Dedifferentiated amniotic fluid mesenchymal stem cell (primary cell): ENCODE data around the gene WASF2.

ENCODE experiments used
- DNase-seq: peaks from one replicate; pipeline ENCODE4 v3.0.0-alpha.2; 2016; ENCODE audit errors: extremely low spot score

The WASF2 gene

DNA sequence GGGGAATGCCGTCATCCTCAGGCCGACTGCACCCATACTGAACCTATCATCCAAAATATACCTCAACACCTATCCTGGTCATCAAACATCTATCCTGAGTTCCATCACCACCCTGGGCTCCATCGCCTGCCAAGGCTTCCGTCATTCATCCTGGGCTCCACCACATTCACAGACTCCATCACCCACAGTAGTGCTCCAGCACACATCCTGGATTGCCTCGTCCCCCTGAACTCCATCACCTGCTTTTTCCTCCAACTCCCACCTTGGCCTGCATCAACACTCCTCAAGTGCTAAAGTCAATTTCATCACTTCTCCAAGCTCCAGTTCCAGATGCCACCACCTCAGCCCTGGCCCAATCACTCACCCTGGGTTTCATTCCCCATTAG is 131.0 kb downstream of the WASF2 start:
- DNase-seq = no peak

- DNase-seq = no peak
These were observed 131.7 kb downstream of the WASF2 start for GRCh38 chr1:27358038-27358927.

DNA sequence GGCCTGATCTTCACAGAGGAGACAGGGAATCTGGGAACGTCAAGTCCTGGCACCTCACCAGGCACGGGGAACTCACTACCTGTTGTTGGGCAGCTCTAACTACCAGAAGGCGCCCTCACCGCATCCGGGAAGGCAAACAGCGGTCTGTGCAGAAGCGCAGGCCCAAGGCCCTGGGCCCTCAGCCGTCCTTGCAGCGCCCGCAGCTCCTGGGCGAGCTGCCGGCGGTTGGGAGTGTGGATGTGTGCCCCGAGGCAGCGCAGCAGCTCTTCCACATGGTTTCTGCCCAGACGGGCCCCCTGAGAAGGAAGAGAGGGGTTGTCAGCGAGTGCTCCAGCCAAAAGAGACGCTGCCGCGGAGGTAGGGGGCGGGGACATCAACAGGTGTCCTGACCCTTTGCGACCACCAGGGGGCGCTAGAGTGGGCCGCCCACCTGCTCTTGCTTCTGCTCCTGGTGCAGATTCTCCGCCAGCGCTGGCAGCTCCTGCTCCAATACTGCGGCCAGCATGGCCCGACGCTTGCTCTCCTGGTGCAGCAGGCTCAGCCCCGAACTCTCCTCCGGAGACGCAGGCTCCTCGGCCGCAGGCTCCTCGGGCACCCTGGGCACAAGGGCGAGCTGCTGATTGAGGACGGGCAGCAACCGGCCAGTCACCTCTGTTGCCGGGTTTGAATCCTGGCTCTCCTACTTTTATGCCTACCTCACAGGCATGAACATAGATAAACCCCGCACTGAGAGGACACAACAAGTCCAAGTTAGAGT is 132.5 kb downstream of the WASF2 start:
- DNase-seq = no peak

GRCh38 chr1:27356619-27357280 is 133.2 kb downstream of the WASF2 start:
- no peak for DNase-seq

- DNase-seq = no peak
These were observed 133.7 kb downstream of the WASF2 start for GRCh38 chr1:27356277-27356618.

DNA sequence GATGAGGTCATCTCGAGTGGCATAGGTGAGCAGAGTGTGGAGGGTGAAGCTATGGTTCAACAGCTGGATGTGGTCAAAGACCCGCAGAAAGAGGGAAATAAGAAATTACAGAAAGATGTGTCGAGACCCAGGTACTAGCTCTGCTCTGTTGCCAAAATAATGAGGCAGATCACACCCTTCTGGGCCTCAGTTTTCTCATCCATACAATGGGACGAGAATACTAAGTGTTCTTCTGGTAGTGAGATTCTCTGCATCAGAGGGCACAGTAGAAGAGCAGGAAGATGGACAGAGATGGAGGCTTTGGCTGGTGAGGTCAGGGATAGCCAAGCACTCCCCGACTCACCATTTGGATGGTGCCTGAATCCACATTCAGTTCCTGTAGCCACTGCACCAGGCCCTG is 134.3 kb downstream of the WASF2 start:
- no peak for DNase-seq
